ENCODE results near the gene PATJ. TPM values are rescaled to one million over a fixed set of nuclear protein-coding genes. Genes with fewer than 3 reads are reported as not detected.

The PATJ gene
- total and polyA plus RNA-seq, 10 donors, result 2.3 to 32.2 (median 17.7) TPM

- no peak overlapping the region for H3K27ac ChIP-seq
- intact Hi-C loops (cut with DNase I; ENCODE audit: low total_unique reads), result no loop called here
- no peak overlapping the region for H3K4me3 ChIP-seq
- no peaks in the 10 kb centered on the region for H3K4me1 ChIP-seq
- no peaks in the 10 kb centered on the region for H3K9me3 ChIP-seq
- 71 to 78% (median 73%) methylated on average over 1 of the region's 1 CpG for WGBS, 5 donors
- TF ChIP-seq POLR2AphosphoS5 (IDR thresholded peaks at IDR 0.05) (no peak), POLR2A (IDR thresholded peaks at IDR 0.05) (no peak), CTCF (IDR thresholded peaks at IDR 0.05 in 8 of 11, conservative IDR thresholded peaks at IDR 0.05 in 3 of 11) (no peak)
- DNase-seq, result no peak
- no peaks in the 10 kb centered on the region for H3K27me3 ChIP-seq (replicated peaks in 1 of 7)
- peaks cover 0 to 5% (median 0%) of the 10 kb centered on the region in 6 donors for H3K36me3 ChIP-seq
Measured at GRCh38 chr1:61752921-61753389, 10.7 kb downstream of the PATJ start.

GRCh38 chr1:61753998-61754508 is 11.8 kb downstream of the PATJ start:
- intact Hi-C loops (cut with DNase I; ENCODE audit: low total_unique reads), result no loop called here
- no peak for TF ChIP-seq POLR2A (IDR thresholded peaks at IDR 0.05)
- TF ChIP-seq POLR2AphosphoS5 (IDR thresholded peaks at IDR 0.05), result no peak
- no peak for TF ChIP-seq CTCF (IDR thresholded peaks at IDR 0.05 in 8 of 11, conservative IDR thresholded peaks at IDR 0.05 in 3 of 11)
- no peaks in the 10 kb centered on the region for H3K4me1 ChIP-seq
- no peak overlapping the region for H3K27ac ChIP-seq
- no peaks in the 10 kb centered on the region for H3K9me3 ChIP-seq
- no peak overlapping the region for H3K4me3 ChIP-seq
- 86 to 94% (median 86%) methylated on average over 1 of the region's 1 CpG for WGBS, 5 donors
- peaks cover 0 to 5% (median 0%) of the 10 kb centered on the region in 6 donors for H3K36me3 ChIP-seq
- no peaks in the 10 kb centered on the region for H3K27me3 ChIP-seq (replicated peaks in 1 of 7)
- DNase-seq, result no peak

GRCh38 chr1:61754545-61754944 is 12.3 kb downstream of the PATJ start:
- intact Hi-C loops (cut with DNase I; ENCODE audit: low total_unique reads), result no loop called here
- H3K36me3 ChIP-seq, result peaks cover 0 to 5% (median 0%) of the 10 kb centered on the region in 6 donors
- no peaks in the 10 kb centered on the region for H3K9me3 ChIP-seq
- no peak overlapping the region for H3K27ac ChIP-seq
- H3K27me3 ChIP-seq (replicated peaks in 1 of 7), result no peaks in the 10 kb centered on the region
- TF ChIP-seq CTCF (IDR thresholded peaks at IDR 0.05 in 8 of 11, conservative IDR thresholded peaks at IDR 0.05 in 3 of 11) (no peak), POLR2AphosphoS5 (IDR thresholded peaks at IDR 0.05) (no peak), POLR2A (IDR thresholded peaks at IDR 0.05) (no peak)
- no peaks in the 10 kb centered on the region for H3K4me1 ChIP-seq
- WGBS, 5 donors, result 90 to 96% (median 94%) methylated on average over 4 of the region's 4 CpGs
- no peak for DNase-seq
- H3K4me3 ChIP-seq, result no peak overlapping the region

GRCh38 chr1:61756773-61757172 is 14.5 kb downstream of the PATJ start:
- peaks cover 0 to 5% (median 0%) of the 10 kb centered on the region in 6 donors for H3K36me3 ChIP-seq
- H3K9me3 ChIP-seq, result no peaks in the 10 kb centered on the region
- intact Hi-C loops (cut with DNase I; ENCODE audit: low total_unique reads), result no loop called here
- H3K4me3 ChIP-seq, result no peak overlapping the region
- H3K27ac ChIP-seq, result no peak overlapping the region
- no peak for DNase-seq
- WGBS, 5 donors, result 84 to 89% (median 87%) methylated on average over 3 of the region's 3 CpGs
- TF ChIP-seq CTCF (IDR thresholded peaks at IDR 0.05 in 8 of 11, conservative IDR thresholded peaks at IDR 0.05 in 3 of 11) (no peak), POLR2AphosphoS5 (IDR thresholded peaks at IDR 0.05) (no peak)
- H3K4me1 ChIP-seq, result no peaks in the 10 kb centered on the region
- no peaks in the 10 kb centered on the region for H3K27me3 ChIP-seq (replicated peaks in 1 of 7)
